Measurements from ENCODE around the gene OCA2.
"Not testable (repeated sequence)": the region's sequence is repeated elsewhere in the genome, so short reads cannot be mapped to it uniquely, and the experiment has no call there.

Gene OCA2

DNA sequence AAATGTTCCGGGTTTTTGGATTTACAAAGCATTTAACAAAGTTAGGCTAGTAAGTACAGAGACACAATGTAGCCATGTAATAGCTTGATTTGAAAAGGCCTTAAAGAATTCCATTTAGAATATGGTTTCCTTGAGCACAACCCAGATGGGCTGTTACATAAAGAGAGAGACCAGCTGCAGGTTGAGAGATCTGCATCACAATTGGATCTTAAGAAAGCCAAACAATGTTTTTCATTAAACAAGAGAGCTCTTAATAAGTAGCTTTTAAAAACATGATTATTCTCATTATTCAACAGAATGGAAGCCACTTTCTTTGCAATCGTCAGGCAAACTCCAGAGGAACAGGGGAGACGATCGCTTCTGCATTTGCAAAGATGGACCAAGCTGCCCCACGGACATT, 300.3 kb downstream of the OCA2 start:
- no peak for DNase-seq

DNA sequence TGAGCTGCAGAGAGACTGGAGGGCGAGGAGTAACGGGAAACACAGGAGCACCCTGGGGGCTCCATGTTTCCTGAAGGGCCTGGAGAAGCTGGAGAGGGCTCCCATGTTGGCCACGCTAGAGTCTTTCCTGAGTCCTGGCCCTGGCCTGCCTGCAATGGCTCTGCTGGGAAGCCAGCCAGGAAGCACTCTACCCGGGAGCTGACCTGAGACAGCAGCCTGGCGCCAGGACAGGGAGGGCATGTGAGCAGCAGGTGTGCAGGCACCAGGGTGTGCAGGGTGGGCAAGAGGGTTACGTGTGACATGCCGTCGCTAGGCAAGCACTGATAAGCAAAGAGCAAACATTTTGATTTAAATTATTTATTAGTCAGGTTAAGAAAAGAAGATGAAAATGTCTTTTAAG, 301.4 kb downstream of the OCA2 start:
- DNase-seq: no peak

DNA sequence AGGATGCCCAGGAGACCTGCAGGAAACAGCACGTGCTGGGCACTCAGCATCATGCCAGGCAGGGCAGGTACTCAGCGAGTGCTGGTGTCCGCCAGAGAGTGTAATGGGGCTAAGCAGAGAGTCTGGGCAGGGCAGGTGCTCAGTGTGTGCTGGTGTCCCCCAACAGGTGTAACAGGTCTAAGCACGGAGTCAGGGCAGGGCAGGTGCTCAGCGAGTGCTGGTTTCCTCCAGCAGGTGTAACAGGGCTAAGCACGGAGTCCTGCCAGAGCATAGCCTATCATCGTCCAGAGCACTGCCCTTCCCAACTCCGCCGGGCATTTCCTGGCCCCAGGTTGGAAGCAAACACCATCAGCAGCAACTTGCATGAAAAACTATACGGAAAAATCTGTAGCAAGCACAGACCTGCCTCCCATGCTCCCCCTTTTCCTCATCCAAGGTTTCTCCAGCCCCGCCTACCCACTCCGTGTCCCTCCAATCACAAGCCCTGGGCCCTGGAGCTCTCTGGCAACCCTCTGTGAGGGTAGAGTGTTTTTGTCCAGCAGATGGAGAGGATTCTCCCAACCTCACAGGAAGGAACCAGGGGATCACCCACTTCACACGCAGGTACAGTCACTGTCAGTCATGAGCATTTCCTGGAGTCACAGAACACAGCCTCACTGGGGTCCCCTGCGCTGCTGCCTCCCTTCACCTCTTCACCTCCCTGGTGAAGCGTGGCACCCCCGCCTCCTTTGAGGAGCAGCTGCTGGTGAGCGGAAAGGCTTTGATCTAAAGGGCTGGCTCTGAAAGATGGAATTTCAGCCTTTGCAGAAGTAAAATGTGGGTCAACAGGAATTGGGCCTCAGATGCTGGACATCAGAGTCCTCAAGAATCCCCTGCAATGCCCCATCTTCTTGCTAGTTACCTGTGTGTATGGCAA, 302.5 kb downstream of the OCA2 start:
- DNase-seq: no peak

DNA sequence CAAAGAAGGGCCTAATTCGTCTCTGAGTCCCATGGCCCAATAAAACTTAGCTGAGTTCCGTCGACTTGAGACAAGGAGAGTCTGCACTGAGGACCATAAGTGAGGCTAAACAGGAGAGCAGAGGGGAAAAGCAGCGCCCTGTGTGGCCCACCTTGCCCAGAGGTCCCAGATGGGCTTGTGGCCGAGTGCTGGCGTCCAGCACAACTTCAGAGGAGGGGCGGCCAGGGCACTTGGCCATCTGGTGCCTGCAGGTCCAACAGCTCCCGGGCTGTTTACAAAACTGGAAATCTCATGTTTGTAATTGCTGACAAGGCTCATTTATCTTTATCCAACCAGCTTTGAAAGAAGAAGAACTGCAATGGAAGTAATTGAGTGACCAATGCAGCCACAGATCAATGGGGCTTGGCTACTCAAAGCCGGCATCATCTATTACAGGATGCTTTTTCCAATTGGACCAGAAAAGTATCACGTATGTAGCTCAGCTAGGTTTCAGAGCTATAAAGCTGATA, 306.3 kb downstream of the OCA2 start:
- no peak for DNase-seq

DNA sequence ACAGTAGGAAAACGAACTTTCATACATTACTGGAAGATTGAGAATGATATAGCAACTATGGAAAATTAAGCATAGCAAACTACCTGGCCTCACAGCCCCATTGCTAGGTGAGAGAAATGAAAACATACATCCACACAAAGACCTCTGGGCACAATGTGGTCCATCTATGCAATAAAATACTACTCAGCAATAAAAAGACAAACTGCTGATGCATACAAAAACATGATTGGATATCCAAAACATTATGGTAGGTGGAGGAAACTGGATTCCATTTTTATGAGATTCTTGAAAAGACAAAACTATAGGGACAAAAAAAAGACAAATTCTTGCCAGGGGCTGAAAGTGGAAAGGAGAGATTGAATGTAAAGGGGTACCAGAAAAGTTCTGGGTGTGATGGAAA, 308.8 kb downstream of the OCA2 start:
- DNase-seq: no peak

DNA sequence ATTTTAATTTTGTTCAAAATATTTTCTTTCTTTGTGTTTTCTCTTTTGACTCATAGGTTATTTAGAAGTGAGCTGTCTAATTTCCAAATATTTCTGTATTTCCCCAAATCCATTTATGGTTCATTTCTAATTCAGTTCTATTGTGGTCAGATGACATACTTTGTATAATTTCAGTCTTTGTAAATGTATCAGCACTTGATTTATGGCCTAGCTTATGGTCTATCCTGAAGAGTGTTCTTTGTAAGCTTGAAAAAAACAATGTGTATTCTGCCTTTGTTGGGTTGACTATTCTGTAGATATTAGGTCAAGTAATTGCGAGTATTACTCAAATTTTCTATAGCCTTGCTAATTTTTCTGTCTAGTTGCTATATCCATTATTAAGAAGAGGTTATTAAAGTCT, 311.2 kb downstream of the OCA2 start:
- DNase-seq: no peak

DNA sequence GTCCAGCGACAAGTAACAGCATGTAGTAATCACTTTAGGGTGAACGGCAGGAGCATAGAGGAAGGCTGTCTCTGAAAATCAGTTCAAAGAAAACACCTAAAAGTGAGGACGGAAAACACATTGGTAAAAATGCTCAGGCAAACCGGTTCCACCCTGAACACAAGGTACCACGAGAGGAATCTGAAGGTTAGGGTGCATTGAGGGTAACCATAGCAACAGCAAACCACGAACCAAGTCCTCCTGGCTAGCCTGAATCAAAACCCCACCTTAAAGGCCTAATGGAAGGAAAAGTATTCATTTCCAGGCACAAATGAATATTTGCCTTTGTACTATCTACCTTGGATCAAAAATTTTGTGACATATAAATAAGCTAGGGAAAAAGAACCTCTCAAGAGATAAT, 315.0 kb downstream of the OCA2 start:
- no peak for DNase-seq

DNA sequence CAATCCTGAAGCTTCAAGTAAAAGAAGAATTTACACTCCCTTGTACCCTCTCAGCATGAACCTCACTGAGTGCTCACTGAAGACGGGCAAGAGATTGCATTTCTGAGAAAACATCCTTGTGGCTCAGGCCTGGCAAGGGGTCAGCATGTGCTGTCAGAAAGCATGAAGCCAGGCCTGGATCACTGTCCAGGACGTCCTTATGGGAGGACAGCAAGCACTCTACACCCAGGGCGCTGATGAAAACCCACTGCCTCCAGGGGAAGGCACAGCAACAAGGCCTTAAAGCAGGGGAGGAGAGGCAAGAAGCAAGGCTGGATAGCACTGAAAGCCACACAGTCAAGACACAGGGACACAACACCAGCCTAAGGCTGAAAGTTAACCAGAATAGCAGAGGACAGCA, 315.4 kb downstream of the OCA2 start:
- no peak for DNase-seq

DNA sequence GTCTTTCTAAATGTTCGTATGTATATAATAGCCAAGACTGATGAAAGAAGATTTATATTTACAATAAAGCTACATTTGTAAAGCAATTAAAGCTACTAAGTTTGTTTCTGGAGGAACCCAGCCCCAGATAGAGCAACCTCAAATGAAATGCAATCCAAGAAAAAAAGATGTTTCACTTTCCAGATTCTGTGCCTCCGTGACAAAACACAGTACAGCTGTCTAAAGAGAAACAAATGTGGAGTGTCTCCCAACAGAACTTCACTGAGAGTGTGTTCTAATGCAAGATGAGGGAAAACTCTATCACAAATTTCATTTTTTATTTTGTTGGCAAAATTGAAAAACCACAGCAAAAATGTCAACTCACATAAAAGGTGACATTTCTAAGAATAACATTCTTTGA, 317.0 kb downstream of the OCA2 start:
- no peak for DNase-seq

DNA sequence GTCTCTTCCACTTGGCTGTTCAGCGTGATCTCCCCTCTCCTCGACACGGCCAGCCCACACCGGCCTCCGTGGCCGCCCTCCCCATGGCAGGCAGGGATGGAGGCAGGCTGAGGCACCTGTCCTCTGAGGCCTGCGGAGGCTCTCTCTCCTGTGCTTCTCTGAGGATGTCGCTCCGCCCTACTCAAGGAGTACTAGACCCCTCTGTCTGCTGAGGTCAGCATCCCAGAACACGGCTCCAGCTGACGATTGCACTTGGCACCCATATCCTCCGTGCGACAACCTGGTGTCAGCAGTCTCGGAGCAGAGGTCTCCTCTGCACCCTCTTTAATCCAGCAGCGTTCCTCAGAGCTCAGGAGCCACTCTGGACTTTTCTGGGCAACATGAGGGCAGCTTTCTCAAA, 322.6 kb downstream of the OCA2 start:
- DNase-seq: no peak

DNA sequence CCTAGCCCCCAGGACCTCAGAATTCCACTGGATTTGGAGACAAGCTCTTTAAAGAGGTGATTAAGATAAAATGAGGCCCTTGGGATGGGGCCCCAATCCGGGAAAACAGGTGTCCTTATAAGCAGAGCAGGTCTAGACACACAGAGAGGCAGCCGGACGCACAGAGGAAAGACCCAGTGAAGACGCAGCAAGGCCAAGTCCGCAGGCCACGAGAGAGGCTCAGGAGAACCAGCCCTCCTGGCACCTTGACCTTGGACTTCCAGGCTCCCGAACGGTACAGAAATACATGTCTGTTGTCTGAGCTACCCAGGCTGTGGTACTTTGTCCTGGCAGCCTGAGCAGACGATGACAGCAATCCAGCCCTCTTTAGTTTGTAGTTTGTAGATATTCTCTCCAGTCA, 324.5 kb downstream of the OCA2 start:
- DNase-seq: no peak

DNA sequence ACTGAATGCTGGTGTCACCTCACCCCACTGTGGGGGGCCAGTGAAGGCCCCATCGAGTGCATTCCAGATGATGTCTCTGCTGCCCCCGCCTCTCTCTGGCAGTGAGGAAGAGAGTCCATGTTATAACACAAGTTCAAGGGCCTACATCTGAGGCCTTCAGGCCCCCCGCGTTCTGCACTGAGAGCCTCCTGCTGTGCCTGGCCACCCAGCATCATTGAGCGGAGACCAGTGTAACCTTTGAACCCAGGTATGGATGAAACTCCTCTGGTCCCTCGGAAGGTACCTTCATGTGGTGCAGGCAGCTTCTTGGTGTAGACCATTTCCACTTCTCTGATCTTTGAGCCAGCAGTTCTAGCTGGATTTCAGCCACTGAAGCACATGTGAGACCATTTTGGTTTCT, 324.9 kb downstream of the OCA2 start:
- DNase-seq: no peak

DNA sequence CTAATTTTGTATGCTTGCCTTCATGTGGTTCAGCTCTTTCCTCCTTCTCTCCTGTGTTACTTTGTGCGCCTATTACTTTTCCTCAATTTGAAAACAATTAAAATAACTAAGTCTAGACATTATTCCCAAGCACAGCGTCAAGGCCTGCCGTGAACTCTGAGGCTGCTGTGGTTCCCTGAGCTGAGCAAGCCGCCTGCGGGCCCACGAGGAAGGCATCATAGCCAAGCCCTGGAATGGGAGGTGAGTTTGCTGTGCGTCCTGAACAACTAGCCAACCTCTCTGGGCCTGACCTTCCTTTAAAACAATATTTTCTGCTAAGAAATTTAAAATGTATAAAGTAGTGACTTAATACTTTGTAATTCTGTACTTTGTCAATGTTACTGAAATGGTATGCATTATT, 327.2 kb downstream of the OCA2 start:
- no peak for DNase-seq

DNA sequence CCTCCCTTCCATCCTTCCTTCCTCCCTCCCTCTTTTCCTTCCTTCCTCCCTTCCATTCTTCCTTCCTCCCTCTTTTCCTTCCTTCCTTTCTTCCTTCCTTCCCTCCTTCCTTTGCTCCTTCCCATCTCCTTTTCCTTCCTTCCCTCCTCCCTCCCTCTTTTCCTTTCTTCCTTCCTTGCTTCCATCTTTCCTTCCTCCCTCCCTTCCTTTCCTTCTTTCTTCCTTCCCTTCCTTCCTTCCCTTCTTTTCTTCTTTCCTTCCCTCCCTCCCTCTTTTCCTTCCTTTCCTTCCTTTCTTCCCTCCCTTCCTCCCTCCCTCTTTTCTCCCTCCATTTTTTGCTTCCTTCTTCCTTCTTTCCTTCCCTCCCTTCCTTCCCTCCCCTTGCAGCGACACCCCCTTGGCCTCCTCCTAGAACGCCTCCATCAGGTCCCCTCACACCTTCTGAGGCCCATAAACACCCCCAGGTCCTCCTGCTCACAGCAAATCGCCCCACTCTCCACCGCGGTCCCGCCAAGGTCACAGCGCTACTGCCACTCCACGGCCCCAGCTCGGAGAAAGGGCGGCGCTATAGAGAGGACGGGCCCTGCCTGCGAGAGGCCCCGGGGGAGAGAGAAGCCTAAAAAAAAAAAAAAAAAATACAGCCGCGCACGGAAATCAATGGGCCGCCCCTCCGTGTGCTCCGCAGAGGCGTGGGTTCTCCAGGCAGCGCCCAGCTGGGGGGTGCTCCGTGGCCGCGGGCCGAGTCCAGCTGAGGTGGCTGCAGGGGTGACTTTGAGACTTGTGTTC, 328.2 kb downstream of the OCA2 start:
- no peak for DNase-seq

DNA sequence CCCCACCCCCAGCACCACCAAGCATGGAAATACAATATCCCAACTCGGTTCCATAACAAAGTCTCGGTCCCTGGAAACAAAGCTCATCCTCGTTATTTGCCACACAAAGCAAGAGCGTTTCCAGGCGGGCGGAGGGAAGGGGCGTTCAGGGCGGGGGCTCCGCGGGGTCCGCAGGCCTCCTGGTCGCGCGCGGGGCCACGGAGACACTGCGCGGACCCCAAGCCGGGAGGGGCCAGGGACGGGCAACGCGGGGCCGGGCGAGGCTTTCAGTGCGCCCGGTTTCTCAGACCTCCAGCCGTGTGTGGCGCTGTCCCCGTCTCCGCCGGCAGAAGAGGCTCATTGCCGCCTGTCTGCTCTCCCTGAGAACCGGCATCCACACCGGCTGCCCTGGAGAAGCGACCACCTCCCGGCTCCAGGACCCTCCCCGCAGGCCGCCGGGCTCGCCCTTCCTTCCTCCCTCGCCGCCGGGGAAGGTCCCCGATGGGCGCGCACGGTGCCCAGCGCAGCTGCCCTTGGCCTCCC, 329.0 kb downstream of the OCA2 start:
- DNase-seq: no peak

DNA sequence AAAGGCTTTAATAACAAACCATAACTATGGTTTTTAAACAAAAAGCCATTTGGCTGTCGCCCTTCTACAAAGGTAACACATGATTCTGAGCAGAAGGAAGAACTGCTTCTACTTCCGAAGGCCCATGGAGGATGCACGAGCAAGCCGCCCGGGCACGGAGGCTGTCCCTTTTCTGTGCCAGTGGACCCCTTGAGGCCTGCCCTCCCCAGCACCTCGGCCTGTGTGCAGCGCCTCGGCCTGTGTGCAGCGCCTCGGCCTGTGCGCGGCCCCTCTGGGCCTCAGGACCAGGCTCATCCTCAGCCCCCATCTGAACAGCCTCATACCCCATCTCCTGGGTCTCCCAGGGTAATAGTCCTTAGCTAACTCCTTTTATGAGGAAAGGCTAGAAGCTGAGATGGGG, 329.5 kb downstream of the OCA2 start:
- no peak for DNase-seq

DNA sequence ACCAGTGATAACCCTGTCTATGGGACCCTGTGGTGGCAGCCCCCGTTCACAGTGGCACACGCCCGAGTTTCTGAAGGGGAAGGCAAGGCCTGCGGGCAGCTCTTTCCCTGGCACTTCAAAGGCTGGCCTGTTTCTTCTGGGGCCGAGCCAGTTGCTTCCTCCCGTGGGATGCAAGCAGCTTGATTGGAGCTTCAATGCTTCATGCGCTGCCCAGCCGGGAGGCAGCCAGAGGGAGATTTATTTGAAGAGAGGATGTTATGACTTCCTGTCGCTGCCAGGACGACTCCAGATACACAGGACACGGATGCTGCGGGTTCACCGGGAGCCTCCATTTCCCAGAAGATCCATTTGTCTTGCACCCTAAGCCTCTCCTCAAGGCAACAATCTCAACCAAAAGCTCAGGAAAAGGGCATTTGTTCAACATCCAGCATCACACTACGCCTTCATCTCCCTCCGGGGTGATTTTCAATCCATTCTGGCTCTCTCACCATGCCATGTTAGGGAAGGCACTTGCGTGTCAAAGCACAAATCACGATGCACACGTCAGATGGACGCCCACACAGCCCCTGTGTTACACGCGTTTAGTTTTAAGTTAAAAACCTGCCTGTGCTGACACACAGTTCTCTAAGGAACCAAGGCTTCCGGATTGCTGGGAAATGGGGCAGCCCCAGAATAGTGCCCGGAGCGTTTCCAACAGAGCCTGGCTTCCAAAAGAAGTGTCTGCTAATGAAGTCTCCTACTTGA, 330.2 kb downstream of the OCA2 start:
- DNase-seq: no peak

DNA sequence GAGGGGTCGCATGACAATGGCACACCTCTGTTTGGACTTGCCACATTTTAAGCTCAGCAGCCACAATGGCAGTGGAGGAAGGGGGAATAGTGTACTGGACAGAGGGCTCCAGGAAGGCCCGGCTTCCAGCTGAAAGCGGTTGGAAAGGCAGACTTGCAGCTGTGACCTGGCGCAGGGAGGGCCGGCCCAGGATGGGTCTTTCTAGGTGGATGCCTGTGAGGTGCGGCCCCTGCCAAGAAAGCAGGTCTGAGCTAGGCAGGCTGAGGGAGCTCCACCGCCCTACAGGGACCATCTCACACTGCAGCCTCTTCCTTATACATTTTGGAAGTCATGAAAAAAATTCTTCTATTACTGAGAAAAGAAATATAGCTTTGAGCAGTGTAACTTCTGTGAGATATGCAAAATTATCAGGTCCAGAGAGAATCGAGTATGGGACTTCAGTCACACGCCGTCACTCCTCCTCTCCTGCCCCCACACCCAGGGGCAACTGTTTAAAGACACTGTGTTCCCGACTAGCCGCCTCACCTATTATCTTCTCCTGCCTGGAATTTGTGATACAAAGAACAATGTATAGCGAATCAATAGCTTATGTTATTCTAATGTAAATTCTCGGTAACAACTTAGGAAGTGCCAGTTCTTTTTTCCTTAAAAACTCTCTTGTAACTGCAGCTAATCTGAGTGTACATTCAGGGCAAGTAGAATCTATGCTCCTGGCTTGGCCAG, 331.0 kb downstream of the OCA2 start:
- no peak for DNase-seq

DNA sequence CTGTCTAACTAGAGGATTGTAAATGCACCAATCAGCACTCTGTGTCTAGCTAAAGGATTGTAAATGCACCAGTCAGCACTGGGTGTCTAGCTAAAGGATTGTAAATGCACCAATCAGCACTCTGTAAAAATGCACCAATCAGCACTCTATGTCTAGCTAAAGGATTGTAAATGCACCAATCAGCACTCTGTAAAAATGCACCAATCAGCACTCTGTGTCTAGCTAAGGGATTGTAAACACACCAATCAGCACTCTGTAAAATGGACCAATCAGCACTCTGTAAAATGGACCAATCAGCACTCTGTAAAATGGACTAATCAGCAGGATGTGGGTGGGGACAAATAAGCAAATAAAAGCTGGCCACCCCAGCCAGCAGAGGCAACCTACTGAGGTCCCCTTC, 331.7 kb downstream of the OCA2 start:
- not testable (repeated sequence) for DNase-seq

DNA sequence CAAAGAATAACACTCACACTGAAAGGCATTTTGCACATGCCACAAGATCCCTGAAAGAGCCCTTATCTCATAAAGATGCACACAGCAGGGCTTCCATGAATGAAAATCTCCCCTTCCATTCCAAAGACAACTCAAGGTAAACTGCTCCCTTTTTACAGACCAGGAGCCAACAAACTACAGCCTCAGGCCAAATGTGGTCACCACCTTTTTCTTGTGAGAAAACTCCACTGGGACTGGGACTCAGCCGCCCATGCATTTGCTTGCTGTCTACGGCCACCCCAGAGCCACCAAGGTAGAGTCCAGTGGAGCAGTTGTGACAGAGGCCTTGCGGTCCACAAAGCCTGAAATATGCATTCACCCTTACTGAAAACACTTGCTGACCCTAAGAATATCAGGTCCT, 334.8 kb downstream of the OCA2 start:
- no peak for DNase-seq

DNA sequence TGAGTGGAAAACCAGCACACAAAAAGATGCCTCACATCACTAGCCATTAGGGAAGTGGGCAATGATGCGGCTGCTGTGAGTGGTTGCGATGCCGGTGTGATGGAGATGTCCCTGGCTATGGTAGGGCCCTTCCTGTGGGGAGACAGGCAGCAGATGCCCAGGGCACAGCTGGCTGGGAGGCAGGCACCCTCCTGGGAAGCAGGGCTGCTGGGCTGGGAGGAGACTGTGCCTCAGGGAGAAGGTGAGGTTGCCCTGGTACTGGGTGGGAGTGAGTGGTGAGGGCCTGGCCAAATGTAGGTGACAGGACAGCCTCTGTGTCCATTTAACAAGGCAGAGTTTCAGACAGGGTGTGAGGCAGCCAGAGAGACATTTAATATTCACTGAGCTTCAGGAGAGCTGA, 335.6 kb downstream of the OCA2 start:
- no peak for DNase-seq

DNA sequence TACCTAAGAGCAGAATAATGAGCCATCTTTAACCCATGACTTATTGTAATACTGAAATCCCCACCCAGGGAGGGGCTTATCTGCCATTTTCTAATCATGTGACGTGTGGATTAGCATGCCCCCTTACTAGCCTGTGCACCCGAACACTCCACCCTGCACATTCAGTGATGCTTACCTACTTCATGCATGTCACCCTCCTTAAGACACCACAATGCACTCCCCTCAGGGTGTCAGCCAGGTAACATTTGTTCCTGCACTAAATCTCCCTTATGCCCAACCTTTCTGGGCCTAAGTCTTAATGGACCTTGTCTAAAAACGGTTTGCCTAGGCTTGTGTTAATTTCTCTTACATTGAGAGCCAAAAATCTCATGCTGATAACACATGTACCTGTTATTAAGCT, 336.6 kb downstream of the OCA2 start:
- no peak for DNase-seq
